ENCODE results near the gene ERC2.

GRCh38 chr3:55508335-55508734 is 959.9 kb downstream of the ERC2 start:
- no peak for TF ChIP-seq USF2 (IDR thresholded peaks at IDR 0.05; ENCODE audit: low read length)
- TF ChIP-seq MAX (IDR thresholded peaks at IDR 0.05) = no peak
- TF ChIP-seq BRCA1 (IDR thresholded peaks at IDR 0.05; ENCODE audit: low read depth, low read length) = no peak
- TF ChIP-seq EGR1 (IDR thresholded peaks at IDR 0.05; ENCODE audit: borderline replicate concordance, low read depth, low read length) = no peak
- no peak for TF ChIP-seq TAF7 (optimal IDR thresholded peaks at IDR 0.05; ENCODE audit: borderline replicate concordance, low read depth, low read length)
- no peak for TF ChIP-seq ZNF274 (IDR thresholded peaks at IDR 0.05; ENCODE audit: borderline replicate concordance, extremely low read depth, low read length)
- no peak for TF ChIP-seq RXRA (IDR thresholded peaks at IDR 0.05; ENCODE audit: insufficient read depth, low read depth, low read length)

All from H1 (cell line).